A549 (cell line): ENCODE measurements around the gene MAPK9. TPM values are rescaled to one million over a fixed set of nuclear protein-coding genes. Genes with fewer than 3 reads are reported as not detected.

Experiments
- ATAC-seq, 2 experiments: fragments of 200-7000 bp in 1 of 2; fragments of >200 bp in 1 of 2; cut with Nextera tagmentation in 1 of 2; cut with Tn5 transposase in 1 of 2; 3 replicates each; pipeline versions ENCODE4 v1.8.0 to v1.9.1; 2018 to 2020; ENCODE audit warnings: mild to moderate bottlenecking in 1 of 2, moderate library complexity in 1 of 2
- CTCF ChIA-PET: fragments of 300-600 bp; sonication (Branson Sonifier 250); formaldehyde crosslinking; extraction: SDS; loops from one replicate; lab custom pipeline; 2021; ENCODE audit warnings: antibody characterized with exemption, inconsistent platforms; lab: Yijun Ruan, JAX
- POLR2A ChIA-PET: fragments of 350-600 bp; formaldehyde crosslinking; extraction: SDS; loops from one replicate; lab custom pipeline; 2021; ENCODE audit warnings: antibody characterized with exemption, inconsistent platforms; lab: Yijun Ruan, JAX
- DNase-seq, 2 experiments: peaks; one replicate each; pipeline versions ENCODE4 v3.0.0 to v3.0.0-alpha.2; 2011 to 2016; ENCODE audit warnings: low read depth in 1 of 2, low spot score in 1 of 2
- FAIRE-seq: peaks from 2 replicates; lab custom pipeline; 2011; peaks lifted over from hg19 to GRCh38; lab: Jason Lieb, UNC
- H3K27ac ChIP-seq, 2 experiments: fragments of >200 bp; sonication (Bioruptor Twin); formaldehyde crosslinking; 3 replicates each; pipeline ENCODE4 v1.5.1; 2016 to 2017
- H3K4me1 ChIP-seq: fragments of >200 bp; sonication (Bioruptor Twin); formaldehyde crosslinking; 3 replicates; pipeline ENCODE4 v1.6.1; 2016
- H3K4me2 ChIP-seq: fragments of >200 bp; sonication (Bioruptor Twin); formaldehyde crosslinking; 3 replicates; pipeline ENCODE4 v1.6.1; 2016
- H3K4me3 ChIP-seq: fragments of >200 bp; sonication (Bioruptor Twin); formaldehyde crosslinking; 3 replicates; pipeline ENCODE4 v1.5.1; 2016
- H3K9me3 ChIP-seq: fragments of >200 bp; sonication (Bioruptor Twin); formaldehyde crosslinking; 3 replicates; pipeline ENCODE4 v1.6.1; 2016
- ATOH8 ChIP-seq: fragments of 250-450 bp; sonication (Bioruptor Pico); IDR thresholded peaks from 2 replicates; pipeline ENCODE4 v1.5.0; 2020; ENCODE audit warnings: low read depth, mild to moderate bottlenecking, moderate library complexity
- BHLHE40 ChIP-seq: IDR thresholded peaks from 2 replicates; pipeline ENCODE4 v1.6.1; 2012; ENCODE audit warnings: low read depth, low read length, inconsistent platforms
- CHD2 ChIP-seq: fragments of 150-350 bp; IDR thresholded peaks from 2 replicates; pipeline ENCODE4 v1.6.1; 2014; ENCODE audit warnings: low read length; ENCODE audit not compliant: partially characterized antibody
- FOXS1 ChIP-seq: fragments of 250-450 bp; sonication (Bioruptor Pico); IDR thresholded peaks from 2 replicates; pipeline ENCODE4 v1.5.0; 2020; ENCODE audit warnings: mild to moderate bottlenecking, moderate library complexity
- HEYL ChIP-seq: fragments of 250-450 bp; sonication (Bioruptor Pico); IDR thresholded peaks from 2 replicates; pipeline ENCODE4 v1.8.0; 2021; ENCODE audit warnings: mild to moderate bottlenecking, moderate library complexity
- HOXA7 ChIP-seq: fragments of 250-450 bp; sonication (Bioruptor Pico); IDR thresholded peaks from 2 replicates; pipeline ENCODE4 v1.5.0; 2020; ENCODE audit warnings: mild to moderate bottlenecking, moderate library complexity
- HOXB13 ChIP-seq: fragments of 250-450 bp; sonication (Bioruptor Pico); IDR thresholded peaks from 2 replicates; pipeline ENCODE4 v1.5.0; 2020; ENCODE audit warnings: low read depth, mild to moderate bottlenecking, moderate library complexity
- HOXB5 ChIP-seq: fragments of 250-450 bp; sonication (Bioruptor Pico); IDR thresholded peaks from 2 replicates; pipeline ENCODE4 v1.5.0; 2020; ENCODE audit warnings: mild to moderate bottlenecking, moderate library complexity
- JUN ChIP-seq, 2 experiments: fragments of >200 bp; sonication (Bioruptor Twin); formaldehyde crosslinking; IDR thresholded peaks; 2 replicates in 1 of 2; 3 replicates in 1 of 2; pipeline ENCODE4 v1.6.1; 2016 to 2017
- JUNB ChIP-seq: fragments of >200 bp; sonication (Bioruptor Twin); formaldehyde crosslinking; IDR thresholded peaks from 2 replicates; pipeline ENCODE4 v1.6.1; 2016
- KDM1A ChIP-seq: fragments of 200-600 bp; sonication (generic); IDR thresholded peaks from 2 replicates; pipeline ENCODE4 v1.6.1; 2016; ENCODE audit warnings: low read depth, mild to moderate bottlenecking
- MYC ChIP-seq: IDR thresholded peaks from 2 replicates; pipeline ENCODE4 v1.6.1; 2012; ENCODE audit warnings: mild to moderate bottlenecking, inconsistent platforms, low read length, improper control_type of control experiment, borderline replicate concordance
- PBX3 ChIP-seq: IDR thresholded peaks from 2 replicates; pipeline ENCODE4 v1.6.1; 2012
- RAD21 ChIP-seq, 2 experiments: fragments of >200 bp in 1 of 2; sonication (Bioruptor Twin) in 1 of 2; formaldehyde crosslinking in 1 of 2; IDR thresholded peaks in 1 of 2; conservative IDR thresholded peaks in 1 of 2; 2 replicates in 1 of 2; 3 replicates in 1 of 2; pipeline ENCODE4 v1.6.1; 2012 to 2018; ENCODE audit warnings: inconsistent platforms in 1 of 2
- RARB ChIP-seq: fragments of 250-450 bp; sonication (Bioruptor Pico); IDR thresholded peaks from 2 replicates; pipeline ENCODE4 v1.8.0; 2021; ENCODE audit warnings: mild to moderate bottlenecking, moderate library complexity
- RCOR1 ChIP-seq: fragments of 150-350 bp; IDR thresholded peaks from 2 replicates; pipeline ENCODE4 v1.6.1; 2014; ENCODE audit warnings: antibody characterized with exemption, low read length, low read depth
- RNF2 ChIP-seq: fragments of 200-600 bp; sonication (generic); IDR thresholded peaks from 2 replicates; pipeline ENCODE4 v1.6.1; 2016; ENCODE audit warnings: low read depth, mild to moderate bottlenecking, antibody characterized with exemption, moderate library complexity, borderline replicate concordance
- SMC3 ChIP-seq: fragments of >200 bp; sonication (Bioruptor Twin); formaldehyde crosslinking; IDR thresholded peaks from 3 replicates; pipeline ENCODE4 v1.6.1; 2018; ENCODE audit warnings: inconsistent platforms
- TP53 ChIP-seq: fragments of 250-450 bp; sonication (Bioruptor Pico); IDR thresholded peaks from 2 replicates; pipeline ENCODE4 v1.5.0; 2021; ENCODE audit warnings: mild to moderate bottlenecking, moderate library complexity
- USF2 ChIP-seq: fragments of 450-650 bp; IDR thresholded peaks from 2 replicates; pipeline ENCODE4 v1.6.1; 2014; ENCODE audit warnings: antibody characterized with exemption
- ZC3H11A ChIP-seq: fragments of 450-650 bp; IDR thresholded peaks from 2 replicates; pipeline ENCODE4 v1.6.1; 2014; ENCODE audit warnings: antibody characterized with exemption, mild to moderate bottlenecking
- ZSCAN20 ChIP-seq: fragments of 250-450 bp; sonication (Bioruptor Pico); IDR thresholded peaks from 2 replicates; pipeline ENCODE4 v1.8.0; 2022; ENCODE audit warnings: mild to moderate bottlenecking, moderate library complexity
- WGBS: methylation state at CpG from one replicate; pipeline ENCODE4 v1.1.6; 2017; ENCODE audit errors: missing lambda C conversion rate; 5-methylcytosine and 5-hydroxymethylcytosine counted together
- polyA plus RNA-seq, 4 experiments: library from polyadenylated mRNA; depleted of rRNA in 3 of 4; stranded (reverse); fragments of >200 nt; fragmentation: RNase III in 1 of 4; extraction: RNeasy Plus Mini Kit Qiagen cat#74134 plus additional on column Dnase treatment in 1 of 4; gene quantifications; 2 replicates in 3 of 4; 3 replicates in 1 of 4; pipeline ENCODE4 v1.2.3, GENCODE V29; 2011 to 2017
- TF ChIP-seq, protein P1 (sequence below): fragments of >200 bp; sonication (Bioruptor Twin); formaldehyde crosslinking; IDR thresholded peaks from 2 replicates; pipeline ENCODE4 v1.6.1; 2016
- TF ChIP-seq, protein P2 (sequence below): fragments of 150-350 bp; IDR thresholded peaks from 2 replicates; pipeline ENCODE4 v1.6.1; 2014; ENCODE audit warnings: low read depth, mild to moderate bottlenecking, low read length

The MAPK9 gene
- polyA plus RNA-seq, 2 of the 4 experiments (the other 2 are of a cell fraction), result 36.6 to 66.9 TPM

GRCh38 chr5:180217797-180218196 lies 74.1 kb downstream of the MAPK9 start (continued):
- TF ChIP-seq TP53 (CRISPR knock-in tag) (no peak), PBX3 (no peak)
- TF ChIP-seq, all 56 proteins: peak for 0

DNA sequence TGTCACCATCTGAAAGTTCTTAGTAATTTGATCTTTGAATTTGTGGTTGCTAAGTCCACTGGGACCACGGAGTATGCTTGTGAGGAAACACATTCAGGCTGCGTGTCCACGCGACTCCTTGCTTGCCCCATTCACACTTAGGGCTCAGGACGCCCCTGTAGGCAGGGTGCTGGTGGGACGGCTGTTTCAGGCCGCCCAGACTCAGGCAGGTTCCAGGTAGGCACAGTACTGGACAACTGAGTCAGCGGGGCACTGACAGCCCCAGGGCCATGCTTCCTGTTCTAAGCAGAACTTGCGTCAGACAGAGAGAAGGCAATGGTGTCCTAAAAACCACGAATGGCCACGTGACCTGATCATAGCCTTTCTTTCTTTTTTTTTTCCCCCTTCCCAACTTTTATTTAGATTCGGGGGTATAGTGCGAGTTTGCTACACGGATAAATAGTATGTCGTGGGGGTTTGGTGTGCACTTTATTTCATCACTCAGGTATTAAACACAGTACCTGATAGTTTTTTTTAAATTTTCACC lies 75.2 kb downstream of the MAPK9 start:
- TF ChIP-seq ATOH8, result no peak
- TF ChIP-seq RCOR1, result no peak
- TF ChIP-seq FOXS1 (CRISPR knock-in tag), result no peak
- TF ChIP-seq BHLHE40, result no peak
- TF ChIP-seq, protein P1, sequence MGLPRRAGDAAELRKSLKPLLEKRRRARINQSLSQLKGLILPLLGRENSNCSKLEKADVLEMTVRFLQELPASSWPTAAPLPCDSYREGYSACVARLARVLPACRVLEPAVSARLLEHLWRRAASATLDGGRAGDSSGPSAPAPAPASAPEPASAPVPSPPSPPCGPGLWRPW, result no peak
- TF ChIP-seq ZSCAN20, result no peak
- no peak for TF ChIP-seq KDM1A
- no peak for TF ChIP-seq USF2
- TF ChIP-seq, protein P2, sequence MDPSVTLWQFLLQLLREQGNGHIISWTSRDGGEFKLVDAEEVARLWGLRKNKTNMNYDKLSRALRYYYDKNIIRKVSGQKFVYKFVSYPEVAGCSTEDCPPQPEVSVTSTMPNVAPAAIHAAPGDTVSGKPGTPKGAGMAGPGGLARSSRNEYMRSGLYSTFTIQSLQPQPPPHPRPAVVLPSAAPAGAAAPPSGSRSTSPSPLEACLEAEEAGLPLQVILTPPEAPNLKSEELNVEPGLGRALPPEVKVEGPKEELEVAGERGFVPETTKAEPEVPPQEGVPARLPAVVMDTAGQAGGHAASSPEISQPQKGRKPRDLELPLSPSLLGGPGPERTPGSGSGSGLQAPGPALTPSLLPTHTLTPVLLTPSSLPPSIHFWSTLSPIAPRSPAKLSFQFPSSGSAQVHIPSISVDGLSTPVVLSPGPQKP, result no peak
- no peak for TF ChIP-seq HOXA7 (CRISPR knock-in tag)
- no peak for TF ChIP-seq MYC
- TF ChIP-seq ZC3H11A, result no peak
- TF ChIP-seq RAD21 (conservative IDR thresholded peaks at IDR 0.05 in 1 of 2, IDR thresholded peaks at IDR 0.05 in 1 of 2), result no peak
- no peak for TF ChIP-seq HOXB5 (CRISPR knock-in tag)
- no peak for TF ChIP-seq JUN (IDR thresholded peaks at IDR 0.05)
- no peak for TF ChIP-seq RARB (CRISPR knock-in tag)
- TF ChIP-seq CHD2, result no peak
- no peak overlapping the region for H3K27ac ChIP-seq
- DNase-seq, result no peak
- FAIRE-seq, result no peak
- WGBS, result 72% methylated on average over 15 of the region's 15 CpGs
- ChIA-PET CTCF (no interaction called here), POLR2A (no interaction called here)
- H3K9me3 ChIP-seq, result peaks cover 49% of the 10 kb centered on the region
- no peaks in the 10 kb centered on the region for H3K4me1 ChIP-seq
- H3K4me3 ChIP-seq, result no peak overlapping the region
- H3K4me2 ChIP-seq, result no peak overlapping the region
- no peak for ATAC-seq

DNA sequence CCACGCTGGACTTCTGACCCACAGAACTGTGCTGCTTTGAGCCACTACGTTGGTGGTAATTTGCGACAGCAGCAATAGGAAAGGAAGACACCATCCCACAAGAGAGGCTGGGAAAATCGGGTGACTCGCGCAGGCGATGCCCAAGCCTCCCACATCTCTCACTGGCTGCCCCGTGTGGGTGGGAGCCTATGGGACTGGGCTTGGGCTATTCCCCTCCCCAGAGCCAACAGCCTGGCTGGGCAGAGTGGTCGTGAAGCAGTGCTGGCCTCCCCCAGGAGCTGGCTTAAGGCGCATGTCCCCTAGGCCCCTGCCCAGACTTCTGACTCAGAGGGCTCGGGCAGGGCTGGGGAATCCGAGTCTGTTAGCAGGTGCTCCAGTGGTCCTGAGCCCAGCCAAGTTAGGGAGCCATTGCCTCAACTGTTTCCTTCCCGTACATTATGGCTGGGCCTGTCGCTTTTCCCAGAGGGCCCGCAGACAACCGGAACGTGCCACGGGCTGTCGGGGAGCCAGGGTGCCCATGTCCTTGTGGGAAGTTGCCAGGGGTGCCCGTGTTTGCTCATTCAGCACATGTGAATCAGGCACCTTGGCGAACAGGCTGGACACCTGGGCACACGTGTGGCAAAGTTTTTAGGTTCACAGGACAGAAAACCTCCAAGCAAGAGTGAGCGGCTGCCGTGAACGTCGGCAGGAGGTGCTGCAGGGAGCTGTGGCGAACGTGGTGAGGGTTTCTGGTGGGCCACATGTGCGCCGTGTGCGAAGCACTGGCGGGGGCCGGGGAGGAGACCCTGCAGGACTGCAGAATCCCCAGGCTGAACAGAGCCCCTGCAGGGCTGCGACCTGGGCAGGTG lies 75.9 kb downstream of the MAPK9 start:
- ATAC-seq (0 out of 6 replicates have a peak, but pooled peaks of 1 of the 2 experiments have one; percentile 3), FAIRE-seq (no peak)

More for the DNA sequence above, 75.9 kb downstream of the MAPK9 start:
- ChIA-PET POLR2A (interaction anchor here (0.6 kb wide), 1 partner anchor 249 kb away, joined by 4 read pairs; no protein-coding TSS in a partner anchor), CTCF (no interaction called here)
- no peak overlapping the region for H3K4me3 ChIP-seq
- H3K4me2 ChIP-seq, result no peak overlapping the region
- DNase-seq, result no peak
- H3K4me1 ChIP-seq, result no peaks in the 10 kb centered on the region
- WGBS, result 75% methylated on average over 27 of the region's 34 CpGs
- H3K9me3 ChIP-seq, result peaks cover 43% of the 10 kb centered on the region
- TF ChIP-seq MYC (no peak), HEYL (CRISPR knock-in tag) (no peak), SMC3 (no peak), RNF2 (no peak), JUNB (no peak), HOXB13 (CRISPR knock-in tag) (no peak), ZSCAN20 (no peak), PBX3 (no peak), KDM1A (no peak)
- TF ChIP-seq, all 56 proteins: peak for 0
- no peak overlapping the region for H3K27ac ChIP-seq
